Tibial artery (tissue), 4 donors: Measurements from ENCODE around the gene EEF2K.

Experiments used
- DNase-seq, 2 donors: peaks; one replicate each; pipeline ENCODE4 v3.0.0-alpha.2; 2019
- H3K27ac ChIP-seq, 2 donors: fragments of 200-600 bp; sonication (generic) in 1 of 2; 1 replicate in 1 of 2; 2 replicates in 1 of 2; pipeline ENCODE4 v1.5.1; 2018 to 2019; ENCODE audit warnings: mild to moderate bottlenecking in 1 of 2
- H3K27me3 ChIP-seq, 2 donors: fragments of 200-600 bp; sonication (generic) in 1 of 2; one replicate each; pipeline versions ENCODE4 v1.5.1 to v1.6.0; 2016 to 2019
- H3K36me3 ChIP-seq, 3 donors: fragments of 200-600 bp; sonication (generic) in 2 of 3; one replicate each; pipeline ENCODE4 v1.5.1; 2016 to 2019; ENCODE audit warnings: mild to moderate bottlenecking in 2 of 3
- H3K4me1 ChIP-seq, 4 donors: fragments of 200-600 bp; sonication (generic) in 2 of 4; 1 replicate in 3 of 4; 2 replicates in 1 of 4; pipeline ENCODE4 v1.5.1; 2016 to 2019
- H3K4me3 ChIP-seq, 2 donors: fragments of 200-600 bp; sonication (generic) in 1 of 2; 1 replicate in 1 of 2; 2 replicates in 1 of 2; pipeline ENCODE4 v1.5.1; 2018 to 2019; ENCODE audit warnings: mild to moderate bottlenecking in 2 of 2
- H3K9me3 ChIP-seq, 3 donors: fragments of 200-600 bp; sonication (generic) in 1 of 3; one replicate each; pipeline ENCODE4 v1.5.1; 2016 to 2019
- intact Hi-C: fragments of 100-400 bp; cut with DNase I; formaldehyde crosslinking; loops from one replicate; pipeline ENCODE4 v1.15.0; 2023; ENCODE audit warnings: low total_unique reads
- TF ChIP-seq, protein P1 (sequence below), 2 experiments: fragments of 200-600 bp in 1 of 2; fragments of 450-650 bp in 1 of 2; IDR thresholded peaks; one replicate each; pipeline ENCODE4 v1.5.1; 2017 to 2019; ENCODE audit warnings: antibody characterized with exemption in 2 of 2, mild to moderate bottlenecking in 1 of 2, moderate library complexity in 1 of 2

Gene EEF2K

DNA sequence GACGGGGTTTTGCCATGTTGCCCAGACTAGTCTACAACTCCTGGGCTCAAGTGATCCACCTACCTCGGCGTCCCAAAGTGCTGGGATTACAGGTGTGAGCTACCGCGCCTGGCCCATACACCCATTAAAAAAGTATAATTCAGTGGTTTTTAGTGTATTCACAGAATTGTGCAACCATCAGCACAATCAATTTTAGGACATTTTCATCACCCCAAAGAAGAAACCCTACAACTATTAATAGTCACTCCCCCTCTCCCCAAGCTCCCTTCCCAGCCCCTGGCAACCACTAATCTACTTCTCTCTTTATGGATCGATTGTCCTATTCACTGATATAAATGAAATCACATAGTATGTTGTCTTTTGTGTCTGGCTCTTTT lies 3.8 kb upstream of the EEF2K start:
- no peaks in the 10 kb centered on the region for H3K27me3 ChIP-seq
- H3K27ac ChIP-seq: no peak overlapping the region
- no peak overlapping the region for H3K4me3 ChIP-seq
- intact Hi-C loops: no loop called here
- TF ChIP-seq, protein P1, sequence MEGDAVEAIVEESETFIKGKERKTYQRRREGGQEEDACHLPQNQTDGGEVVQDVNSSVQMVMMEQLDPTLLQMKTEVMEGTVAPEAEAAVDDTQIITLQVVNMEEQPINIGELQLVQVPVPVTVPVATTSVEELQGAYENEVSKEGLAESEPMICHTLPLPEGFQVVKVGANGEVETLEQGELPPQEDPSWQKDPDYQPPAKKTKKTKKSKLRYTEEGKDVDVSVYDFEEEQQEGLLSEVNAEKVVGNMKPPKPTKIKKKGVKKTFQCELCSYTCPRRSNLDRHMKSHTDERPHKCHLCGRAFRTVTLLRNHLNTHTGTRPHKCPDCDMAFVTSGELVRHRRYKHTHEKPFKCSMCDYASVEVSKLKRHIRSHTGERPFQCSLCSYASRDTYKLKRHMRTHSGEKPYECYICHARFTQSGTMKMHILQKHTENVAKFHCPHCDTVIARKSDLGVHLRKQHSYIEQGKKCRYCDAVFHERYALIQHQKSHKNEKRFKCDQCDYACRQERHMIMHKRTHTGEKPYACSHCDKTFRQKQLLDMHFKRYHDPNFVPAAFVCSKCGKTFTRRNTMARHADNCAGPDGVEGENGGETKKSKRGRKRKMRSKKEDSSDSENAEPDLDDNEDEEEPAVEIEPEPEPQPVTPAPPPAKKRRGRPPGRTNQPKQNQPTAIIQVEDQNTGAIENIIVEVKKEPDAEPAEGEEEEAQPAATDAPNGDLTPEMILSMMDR (IDR thresholded peaks at IDR 0.05): no peak
- no peaks in the 10 kb centered on the region for H3K9me3 ChIP-seq
- no peak for DNase-seq
- no peaks in the 10 kb centered on the region for H3K36me3 ChIP-seq
- H3K4me1 ChIP-seq: peaks cover 0 to 33% (median 24%) of the 10 kb centered on the region in 4 donors

DNA sequence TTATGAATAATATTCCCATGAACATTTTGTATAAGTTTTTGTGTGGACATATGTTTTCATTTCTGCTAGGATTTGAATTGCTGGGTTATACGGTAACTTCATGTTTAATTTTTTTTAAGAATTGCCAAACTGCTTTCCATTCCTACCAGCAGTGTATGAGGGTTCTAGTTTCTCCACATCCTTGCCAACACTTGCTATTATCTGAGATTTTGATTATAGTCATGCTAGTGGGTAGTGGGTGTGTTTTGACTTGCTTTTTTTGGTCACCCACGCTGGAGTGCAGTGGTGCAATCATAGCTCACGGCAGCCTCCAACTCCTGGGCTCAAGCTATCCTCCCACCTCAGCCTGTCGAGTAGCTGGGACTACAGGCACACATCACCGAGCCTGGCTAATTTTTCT lies 3.0 kb upstream of the EEF2K start:
- intact Hi-C loops: no loop called here
- Histone ChIP-seq H3K36me3 (no peaks in the 10 kb centered on the region), H3K27ac (no peak overlapping the region), H3K27me3 (no peaks in the 10 kb centered on the region), H3K9me3 (no peaks in the 10 kb centered on the region), H3K4me1 (peaks cover 0 to 39% (median 30%) of the 10 kb centered on the region in 4 donors), H3K4me3 (no peak overlapping the region)
- TF ChIP-seq, protein P1 (IDR thresholded peaks at IDR 0.05): no peak
- DNase-seq: no peak

GRCh38 chr16:22204091-22204655 lies 1.9 kb upstream of the EEF2K start:
- DNase-seq: no peak
- intact Hi-C loops: no loop called here
- Histone ChIP-seq H3K4me3 (no peak overlapping the region), H3K36me3 (no peaks in the 10 kb centered on the region), H3K9me3 (no peaks in the 10 kb centered on the region), H3K27ac (no peak overlapping the region), H3K27me3 (no peaks in the 10 kb centered on the region), H3K4me1 (peaks cover 0 to 39% (median 32%) of the 10 kb centered on the region in 4 donors)
- TF ChIP-seq, protein P1 (IDR thresholded peaks at IDR 0.05): no peak

- H3K4me3 ChIP-seq: peak overlapping the region; percentile 90 to 95
- H3K27me3 ChIP-seq: no peaks in the 10 kb centered on the region
- no peaks in the 10 kb centered on the region for H3K9me3 ChIP-seq
- H3K4me1 ChIP-seq: peaks cover 0 to 41% (median 33%) of the 10 kb centered on the region in 4 donors
- H3K36me3 ChIP-seq: no peaks in the 10 kb centered on the region
- peak overlapping the region; percentile 87 to 89 for H3K27ac ChIP-seq
- no peak for DNase-seq
- TF ChIP-seq, protein P1 (IDR thresholded peaks at IDR 0.05): no peak
- intact Hi-C loops: loop anchor here (2.0 kb wide), 1 partner anchor 15 kb away; no protein-coding TSS in a partner anchor
These were observed 483 bp upstream of the EEF2K start for GRCh38 chr16:22205577-22206012.

- Histone ChIP-seq H3K27ac (peak overlapping the region; percentile 87 to 89), H3K4me3 (peak overlapping the region; percentile 90 to 95), H3K4me1 (peaks cover 0 to 56% (median 42%) of the 10 kb centered on the region in 4 donors), H3K27me3 (no peaks in the 10 kb centered on the region), H3K9me3 (no peaks in the 10 kb centered on the region), H3K36me3 (no peaks in the 10 kb centered on the region)
- TF ChIP-seq, protein P1 (IDR thresholded peaks at IDR 0.05): peak in 1 of 2 experiments; percentile 1
- DNase-seq: peak; percentile 87 to 93
- intact Hi-C loops: loop anchor here (2.0 kb wide), 1 partner anchor 14 kb away; no protein-coding TSS in a partner anchor
These were observed 1.0 kb downstream of the EEF2K start for GRCh38 chr16:22206842-22207714.
